ENCODE measurements around the gene SRSF7. TPM values are rescaled to one million over a fixed set of nuclear protein-coding genes. Genes with fewer than 3 reads are reported as not detected.

SRSF7 gene
- total and polyA plus RNA-seq, 2 donors (not counting 3 experiments of a cell fraction or from before 2014, with no cell fraction given): 165 to 202 TPM

GRCh38 chr2:38747819-38748218 lies 3.3 kb downstream of the SRSF7 start:
- H3K4me1 ChIP-seq (ENCODE audit: control insufficient read depth, extremely low read depth, insufficient read depth, low read length): peaks cover 36% of the 10 kb centered on the region
- DNase-seq (ENCODE audit: low read depth, low spot score) (no peak), FAIRE-seq (no peak)
- peaks cover 77% of the 10 kb centered on the region for H3K79me2 ChIP-seq (ENCODE audit: control insufficient read depth, insufficient read depth, low read length)
- no peak overlapping the region for H3K4me3 ChIP-seq (replicated peaks in 1 of 3; ENCODE audit: insufficient read depth in 1 of 3, low read depth in 1 of 3, low read length in 3 of 3)
- H3K9me1 ChIP-seq (replicated peaks; ENCODE audit: control insufficient read depth, extremely low read depth, insufficient read depth, low read length): no peaks in the 10 kb centered on the region
- intact Hi-C loops (cut with micrococcal nuclease) (no loop called here), dilution Hi-C loops (cut with MboI; ENCODE audit: extremely low pct_ligation_motif_present, low sequenced_read_pairs) (no loop called here)
- TF ChIP-seq MAX (IDR thresholded peaks at IDR 0.05; ENCODE audit: insufficient read depth, insufficient read length): no peak
- TF ChIP-seq POLR2A (IDR thresholded peaks at IDR 0.05; ENCODE audit: low read depth, low read length): no peak
- no peak for TF ChIP-seq CTCF (IDR thresholded peaks at IDR 0.05; ENCODE audit: extremely low read depth in 1 of 2, insufficient read depth in 1 of 2, low read depth in 1 of 2, low read length in 2 of 2)
- peaks cover 22 to 45% of the 10 kb centered on the region in 2 experiments for H3K36me3 ChIP-seq (ENCODE audit: control insufficient read depth in 2 of 2, extremely low read depth in 1 of 2, insufficient read depth in 2 of 2, low read length in 2 of 2)
- no peaks in the 10 kb centered on the region for H3K27me3 ChIP-seq (ENCODE audit: control insufficient read depth in 2 of 2, insufficient read depth in 2 of 2, low read length in 2 of 2)
- H4K20me1 ChIP-seq (replicated peaks; ENCODE audit: control insufficient read depth, extremely low read depth, insufficient read depth, low read length): peaks cover 17% of the 10 kb centered on the region
- H3K27ac ChIP-seq (ENCODE audit: insufficient read depth, low read depth, low read length): no peak overlapping the region
- peak overlapping the region; percentile 37 for H3K4me2 ChIP-seq (ENCODE audit: insufficient read depth, low read length)
- H2AFZ ChIP-seq (ENCODE audit: low read depth, low read length): no peak overlapping the region
- ChIA-PET POLR2A (no interaction called here), CTCF (interaction anchor here (1.5 kb wide), 1 partner anchor 166 kb away, joined by 4 read pairs; no protein-coding TSS in a partner anchor)
- no peaks in the 10 kb centered on the region for H3K9me3 ChIP-seq (replicated peaks; ENCODE audit: control insufficient read depth, insufficient read depth, low read length)
- BruUV-seq (replicated peaks): no TSS peak
- H3K9ac ChIP-seq (replicated peaks; ENCODE audit: extremely low read depth, insufficient read depth, low read length): no peak overlapping the region

- Histone ChIP-seq H3K9ac (replicated peaks; ENCODE audit: extremely low read depth, insufficient read depth, low read length) (no peak overlapping the region), H3K9me3 (replicated peaks; ENCODE audit: control insufficient read depth, insufficient read depth, low read length) (no peaks in the 10 kb centered on the region), H3K27me3 (ENCODE audit: control insufficient read depth in 2 of 2, insufficient read depth in 2 of 2, low read length in 2 of 2) (no peaks in the 10 kb centered on the region), H4K20me1 (replicated peaks; ENCODE audit: control insufficient read depth, extremely low read depth, insufficient read depth, low read length) (peaks cover 17% of the 10 kb centered on the region), H3K9me1 (replicated peaks; ENCODE audit: control insufficient read depth, extremely low read depth, insufficient read depth, low read length) (no peaks in the 10 kb centered on the region), H3K79me2 (ENCODE audit: control insufficient read depth, insufficient read depth, low read length) (peaks cover 80% of the 10 kb centered on the region), H2AFZ (ENCODE audit: low read depth, low read length) (no peak overlapping the region), H3K4me3 (replicated peaks in 1 of 3; ENCODE audit: insufficient read depth in 1 of 3, low read depth in 1 of 3, low read length in 3 of 3) (no peak overlapping the region), H3K27ac (ENCODE audit: insufficient read depth, low read depth, low read length) (no peak overlapping the region), H3K36me3 (ENCODE audit: control insufficient read depth in 2 of 2, extremely low read depth in 1 of 2, insufficient read depth in 2 of 2, low read length in 2 of 2) (peaks cover 22 to 45% of the 10 kb centered on the region in 2 experiments), H3K4me2 (ENCODE audit: insufficient read depth, low read length) (peak overlapping the region; percentile 37), H3K4me1 (ENCODE audit: control insufficient read depth, extremely low read depth, insufficient read depth, low read length) (peaks cover 35% of the 10 kb centered on the region)
- FAIRE-seq: no peak
- no peak for DNase-seq (ENCODE audit: low read depth, low spot score)
- CTCF ChIA-PET: interaction anchor here (0.9 kb wide), 1 partner anchor 144 kb away, joined by 3 read pairs; the partner anchor contains the start of gene HNRNPLL
- dilution Hi-C loops (cut with MboI; ENCODE audit: extremely low pct_ligation_motif_present, low sequenced_read_pairs): no loop called here
- POLR2A ChIA-PET: no interaction called here
- no TSS peak for BruUV-seq (replicated peaks)
- TF ChIP-seq POLR2A (IDR thresholded peaks at IDR 0.05; ENCODE audit: low read depth, low read length) (peak; percentile 38), MAX (IDR thresholded peaks at IDR 0.05; ENCODE audit: insufficient read depth, insufficient read length) (no peak)
- intact Hi-C loops (cut with micrococcal nuclease): no loop called here
Observed at GRCh38 chr2:38747007-38747424, 4.1 kb downstream of the SRSF7 start.

Measured in endothelial cell of umbilical vein (primary cell).